Fibroblast of lung (primary cell): Measurements from ENCODE around the gene MYO18A.

Experiments
- EZH2 ChIP-seq: IDR thresholded peaks from 2 replicates; pipeline ENCODE4 v1.5.1; 2012; ENCODE audit warnings: low read length, control low read depth, mild to moderate bottlenecking; ENCODE audit errors: missing control alignments
- TF ChIP-seq, protein P1 (sequence below), 2 donors: IDR thresholded peaks in 1 of 2; conservative IDR thresholded peaks in 1 of 2; 1 replicate in 1 of 2; 2 replicates in 1 of 2; pipeline ENCODE4 v1.5.1; 2011 to 2012; ENCODE audit warnings: low read length in 2 of 2, control low read depth in 1 of 2, inconsistent platforms in 1 of 2, low read depth in 1 of 2, mild to moderate bottlenecking in 1 of 2

- TF ChIP-seq, protein P1, sequence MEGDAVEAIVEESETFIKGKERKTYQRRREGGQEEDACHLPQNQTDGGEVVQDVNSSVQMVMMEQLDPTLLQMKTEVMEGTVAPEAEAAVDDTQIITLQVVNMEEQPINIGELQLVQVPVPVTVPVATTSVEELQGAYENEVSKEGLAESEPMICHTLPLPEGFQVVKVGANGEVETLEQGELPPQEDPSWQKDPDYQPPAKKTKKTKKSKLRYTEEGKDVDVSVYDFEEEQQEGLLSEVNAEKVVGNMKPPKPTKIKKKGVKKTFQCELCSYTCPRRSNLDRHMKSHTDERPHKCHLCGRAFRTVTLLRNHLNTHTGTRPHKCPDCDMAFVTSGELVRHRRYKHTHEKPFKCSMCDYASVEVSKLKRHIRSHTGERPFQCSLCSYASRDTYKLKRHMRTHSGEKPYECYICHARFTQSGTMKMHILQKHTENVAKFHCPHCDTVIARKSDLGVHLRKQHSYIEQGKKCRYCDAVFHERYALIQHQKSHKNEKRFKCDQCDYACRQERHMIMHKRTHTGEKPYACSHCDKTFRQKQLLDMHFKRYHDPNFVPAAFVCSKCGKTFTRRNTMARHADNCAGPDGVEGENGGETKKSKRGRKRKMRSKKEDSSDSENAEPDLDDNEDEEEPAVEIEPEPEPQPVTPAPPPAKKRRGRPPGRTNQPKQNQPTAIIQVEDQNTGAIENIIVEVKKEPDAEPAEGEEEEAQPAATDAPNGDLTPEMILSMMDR (conservative IDR thresholded peaks at IDR 0.05 in 1 of 2, IDR thresholded peaks at IDR 0.05 in 1 of 2; ENCODE audit: low read depth in 1 of 2, low read length in 2 of 2) = no peak
- no peak for TF ChIP-seq EZH2
Observed at GRCh38 chr17:29141514-29141876, 38.7 kb downstream of the MYO18A start.
